AG09319 (cell line): ENCODE data around the gene NFS1.

Experiments
- DNase-seq: peaks from one replicate; pipeline ENCODE4 v3.0.0-alpha.2; 2010; ENCODE audit warnings: low read depth; ENCODE audit errors: extremely low read depth
- CTCF ChIP-seq: IDR thresholded peaks from 2 replicates; pipeline ENCODE4 v1.5.1; 2011; ENCODE audit warnings: low read depth, mild to moderate bottlenecking, inconsistent platforms, low read length, moderate library complexity

The NFS1 gene

DNA sequence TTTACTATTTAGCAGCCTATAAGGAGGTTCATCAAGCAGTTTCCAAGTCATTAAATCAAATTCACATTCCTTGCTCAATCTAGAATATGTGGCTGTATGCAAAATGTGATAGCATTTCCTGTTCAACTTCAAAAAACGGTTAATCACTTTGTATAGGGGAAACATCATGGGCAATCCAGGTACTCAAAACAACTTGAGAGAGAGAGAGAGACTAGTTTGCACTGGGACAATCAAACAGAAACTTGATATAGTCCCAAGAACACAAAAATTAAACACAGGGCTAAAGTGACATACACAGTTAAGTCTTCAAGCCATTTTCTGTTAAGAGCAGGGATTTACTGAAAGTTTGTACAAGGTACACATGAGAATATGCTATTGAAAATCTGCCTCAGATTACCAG is 41.9 kb downstream of the NFS1 start:
- no peak for DNase-seq
- no peak for TF ChIP-seq CTCF

- no peak for DNase-seq
- TF ChIP-seq CTCF: no peak
Measured at GRCh38 chr20:35654415-35654814, 44.7 kb downstream of the NFS1 start.

GRCh38 chr20:35653893-35654292 is 45.3 kb downstream of the NFS1 start:
- no peak for DNase-seq
- no peak for TF ChIP-seq CTCF

GRCh38 chr20:35653430-35653734 is 45.8 kb downstream of the NFS1 start:
- TF ChIP-seq CTCF: no peak
- DNase-seq: no peak

DNA sequence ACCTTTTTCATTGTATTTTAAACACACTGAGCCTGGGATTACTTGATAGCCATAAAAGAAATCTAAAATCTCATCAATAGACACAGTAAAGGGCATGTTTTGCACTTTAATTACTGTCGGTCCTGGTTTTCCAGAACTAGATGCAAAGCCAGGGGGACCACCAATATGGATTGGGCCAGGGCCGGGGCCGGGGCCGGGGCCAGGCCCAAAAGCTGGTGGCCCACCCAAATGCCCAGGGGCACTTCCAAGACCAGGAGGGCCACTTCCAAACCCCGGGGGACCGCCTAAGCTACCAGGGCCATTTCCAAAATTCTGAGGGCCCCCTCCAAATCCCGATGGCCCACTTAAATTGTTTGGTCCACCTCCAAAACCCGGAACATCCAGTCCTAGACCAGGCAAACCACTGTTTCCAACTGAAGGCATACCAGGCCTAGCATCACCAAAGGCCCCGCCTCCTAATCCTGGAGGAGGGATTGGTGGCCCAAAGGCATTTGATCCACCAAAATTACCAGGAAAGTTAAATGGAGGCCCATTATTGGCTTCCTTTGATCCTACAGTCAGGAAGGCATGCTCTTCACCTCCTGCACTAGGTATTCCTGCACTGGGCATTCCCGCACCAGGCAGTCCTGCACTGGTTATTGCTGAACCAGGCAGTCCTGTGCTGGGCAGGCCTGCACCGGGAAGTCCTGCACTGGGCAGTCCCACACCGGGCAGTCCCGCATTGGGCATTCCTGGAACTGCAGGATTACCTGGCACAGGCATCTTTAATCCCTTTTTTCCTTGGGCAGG is 46.3 kb downstream of the NFS1 start:
- TF ChIP-seq CTCF: no peak
- no peak for DNase-seq

DNA sequence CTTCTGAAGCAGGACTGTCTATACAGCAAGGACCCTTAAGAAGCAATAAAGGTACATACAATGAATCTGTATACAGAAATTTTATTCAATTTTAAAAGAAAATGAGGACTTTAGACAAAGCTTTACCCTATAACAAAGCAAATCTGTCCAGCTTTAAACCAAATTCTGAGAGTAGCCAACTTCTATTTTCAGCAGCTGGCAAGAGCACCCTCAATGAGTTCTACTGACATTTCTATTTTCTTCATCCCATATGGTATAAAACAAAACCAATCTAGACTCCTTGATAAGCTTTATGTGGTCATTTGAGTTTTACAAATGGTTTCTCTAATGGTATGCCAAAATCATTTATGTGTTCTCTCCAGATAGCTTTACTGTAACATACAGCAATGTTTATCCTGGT is 47.2 kb downstream of the NFS1 start:
- no peak for TF ChIP-seq CTCF
- DNase-seq: no peak

GRCh38 chr20:35650632-35651031 is 48.5 kb downstream of the NFS1 start:
- DNase-seq: no peak
- TF ChIP-seq CTCF: no peak
